SIG-M5 treated with dmso at 0.1 percent for 504 hours (cell line): ENCODE results near the gene SLC43A1.
A peak's percentile ranks its signal among the peaks of the same experiment; 100 is the strongest.
"Not testable (repeated sequence)": the region's sequence is repeated elsewhere in the genome, so short reads cannot be mapped to it uniquely, and the experiment has no call there.

Source experiments
- DNase-seq: peaks from one replicate; lab custom pipeline; 2025; ENCODE audit not compliant: unreplicated experiment; lab: John Stamatoyannopoulos, UW

SLC43A1 gene

GRCh38 chr11:57461841-57462489 is 53.5 kb downstream of the SLC43A1 start:
- DNase-seq = no peak

GRCh38 chr11:57460758-57461749 is 54.4 kb downstream of the SLC43A1 start:
- no peak for DNase-seq

DNA sequence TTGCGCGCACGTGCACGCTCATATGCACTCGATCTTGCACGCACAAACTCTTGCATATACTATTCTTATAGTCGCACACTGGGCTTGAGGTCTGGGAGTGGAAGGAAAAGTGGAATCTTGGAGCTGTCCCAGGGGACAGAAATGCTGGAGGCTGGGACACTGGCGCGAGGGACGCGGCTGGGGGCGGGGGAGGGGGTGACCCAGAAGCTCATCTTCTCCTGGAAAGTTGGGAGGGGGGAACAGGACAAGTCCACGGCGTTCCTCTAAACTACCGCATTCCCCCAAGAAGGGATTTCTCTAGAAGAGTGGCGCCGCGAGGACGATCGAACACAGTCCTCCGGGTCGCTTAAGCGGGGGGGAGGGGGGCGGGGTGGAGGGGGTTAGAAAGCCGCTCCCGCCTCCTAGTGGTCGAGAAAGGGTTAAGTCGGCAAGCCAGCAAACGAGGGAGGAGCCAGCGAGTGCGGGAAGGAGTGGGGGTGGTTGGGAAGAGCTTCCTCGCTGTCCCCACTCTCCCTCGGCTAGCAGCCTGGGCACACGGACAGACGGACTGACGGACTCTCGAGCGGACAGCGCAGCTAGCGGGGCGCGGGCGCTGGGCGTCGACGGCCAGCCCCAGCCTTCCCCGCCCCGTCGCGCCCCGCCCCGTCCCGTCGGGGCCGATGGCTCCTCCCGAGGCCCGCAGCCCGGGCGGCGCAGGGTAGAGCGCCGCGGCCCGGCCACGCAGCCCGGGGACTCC is 55.3 kb downstream of the SLC43A1 start, which contains the start of gene RTN4RL2:
Gene RTN4RL2 (plus strand): TSS at position 507 of the 736 bp plus-strand sequence. CDS start 338 bp downstream, outside the sequence.
- peak; percentile 59 for DNase-seq

GRCh38 chr11:57459164-57460021 is 56.1 kb downstream of the SLC43A1 start:
- no peak for DNase-seq

DNA sequence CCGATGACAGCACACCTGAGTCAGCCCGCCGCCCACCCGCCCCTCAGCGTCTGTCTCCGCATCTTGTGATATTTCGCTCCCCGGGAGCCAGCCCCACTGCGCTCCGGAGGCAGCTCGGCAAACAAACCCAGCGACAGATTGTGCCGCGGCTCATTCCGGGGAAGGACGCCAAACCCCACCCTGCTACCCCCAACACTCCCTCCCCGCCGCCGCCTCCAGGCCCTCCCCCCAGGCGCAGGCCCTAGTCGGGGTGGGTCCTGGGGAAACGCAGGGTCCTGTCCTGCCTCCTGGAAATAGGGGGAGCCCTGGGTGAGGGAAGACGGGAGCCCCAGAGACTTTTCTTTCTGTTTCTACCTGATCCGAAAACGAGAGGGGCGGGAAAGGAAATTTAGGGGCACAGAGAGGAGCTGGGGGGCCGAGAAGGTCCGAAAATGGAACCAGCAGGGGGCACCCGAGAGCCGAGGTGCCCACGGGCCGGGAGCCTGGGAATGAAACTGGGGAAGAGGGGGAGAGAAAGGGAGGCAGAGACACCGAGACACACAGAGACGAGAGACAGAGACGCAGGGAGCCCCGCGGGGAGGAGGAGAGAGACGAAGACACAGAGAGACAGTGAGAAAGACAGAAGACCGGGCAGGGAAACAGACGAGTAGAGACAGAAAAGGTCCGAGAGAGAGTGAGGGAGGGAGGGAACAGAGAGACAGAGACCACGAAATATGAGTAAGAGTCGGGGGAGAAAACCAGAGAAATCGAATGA is 56.9 kb downstream of the SLC43A1 start:
- peak; percentile 13 for DNase-seq

- DNase-seq = no peak
Measured at GRCh38 chr11:57458060-57458409, 57.5 kb downstream of the SLC43A1 start.

DNA sequence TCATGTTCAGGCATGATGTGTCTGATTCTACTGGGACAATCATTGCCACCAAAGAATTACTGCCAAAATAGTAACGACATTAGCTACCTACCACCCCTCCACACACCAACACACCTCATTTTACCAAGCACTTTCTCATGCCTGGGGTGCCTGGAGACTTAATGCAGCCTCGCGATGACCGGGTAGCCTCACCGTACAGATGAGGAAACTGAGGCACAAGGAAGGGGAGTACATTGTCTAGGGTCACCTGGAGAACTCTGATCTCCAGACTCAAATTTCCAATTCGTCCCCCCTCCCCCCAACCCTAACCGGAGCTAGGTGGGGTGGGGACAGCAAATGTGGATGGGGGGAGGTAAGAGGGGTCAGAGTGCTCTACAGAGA is 57.9 kb downstream of the SLC43A1 start:
- DNase-seq = no peak

GRCh38 chr11:57456960-57457642 is 58.4 kb downstream of the SLC43A1 start:
- peak; percentile 48 for DNase-seq

- no peak for DNase-seq
Measured at GRCh38 chr11:57453543-57454177, 61.8 kb downstream of the SLC43A1 start.

DNA sequence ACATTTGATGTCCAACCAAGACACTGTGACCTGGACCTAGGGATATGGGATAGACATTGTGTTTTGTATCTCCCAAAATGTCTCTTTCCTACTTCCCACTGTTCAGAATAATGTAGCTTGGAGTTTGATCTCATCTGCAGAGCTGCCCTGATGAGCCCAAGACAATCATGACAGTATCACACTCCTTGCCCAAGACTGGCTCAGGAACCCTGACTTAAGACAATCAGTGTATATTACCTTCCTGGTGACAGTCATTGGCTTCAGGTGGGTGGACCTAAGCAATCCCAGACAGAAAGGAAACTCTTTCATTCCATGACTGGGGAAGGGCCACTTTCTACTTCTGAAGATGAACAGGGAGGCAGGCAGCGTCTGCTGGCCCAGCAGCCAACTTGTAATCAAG is 69.4 kb downstream of the SLC43A1 start:
- DNase-seq = no peak

DNA sequence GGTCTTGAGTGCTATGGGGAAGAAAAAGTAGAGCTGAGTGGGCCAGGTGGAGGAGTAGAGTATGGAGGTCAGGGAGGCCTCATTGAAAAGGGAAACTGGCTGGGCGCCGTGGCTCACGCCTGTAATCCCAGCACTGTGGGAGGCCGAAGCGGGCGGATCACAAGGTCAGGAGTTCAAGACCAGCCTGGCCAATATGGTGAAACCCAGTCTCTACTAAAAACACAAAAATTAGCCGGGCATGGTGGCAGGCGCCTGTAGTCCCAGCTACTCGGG is 70.4 kb downstream of the SLC43A1 start:
- DNase-seq = not testable (repeated sequence)

DNA sequence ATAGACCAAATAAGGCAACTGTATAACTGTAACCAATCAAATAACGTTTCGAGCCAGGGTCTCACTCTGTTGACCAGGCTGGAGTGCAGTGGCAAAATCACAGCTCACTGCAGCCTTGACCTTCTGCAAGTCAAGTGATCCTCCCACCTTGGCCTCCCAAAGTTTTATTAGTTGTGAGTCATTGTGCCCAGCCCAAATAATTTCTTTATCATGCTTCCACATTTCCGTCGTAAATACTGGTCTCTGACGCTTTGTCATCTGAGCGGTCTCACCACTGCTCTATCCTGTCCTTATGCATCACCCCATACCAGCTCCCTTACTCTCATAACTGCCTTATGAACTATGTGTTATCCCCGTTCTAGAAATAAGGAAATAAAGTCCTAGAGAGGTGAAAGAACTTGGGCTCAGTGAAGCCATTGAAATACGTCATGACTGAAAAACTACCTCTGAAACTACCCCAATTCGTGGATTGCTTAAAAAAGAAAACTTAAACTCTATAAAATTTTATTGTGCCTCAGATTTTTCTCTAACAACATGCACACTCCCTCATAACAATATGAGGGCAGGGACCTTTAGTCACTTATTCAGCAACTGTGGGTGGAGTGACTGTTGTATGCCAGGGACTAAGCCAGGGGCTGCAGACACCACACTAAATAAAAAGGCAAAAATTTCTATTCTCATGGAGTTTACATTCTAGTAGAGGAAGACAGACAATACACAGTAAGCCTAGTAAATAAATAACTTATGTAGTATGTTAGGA is 71.0 kb downstream of the SLC43A1 start:
- DNase-seq = no peak

GRCh38 chr11:57440744-57441414 is 74.6 kb downstream of the SLC43A1 start:
- DNase-seq = no peak

GRCh38 chr11:57439786-57440185 is 75.7 kb downstream of the SLC43A1 start:
- no peak for DNase-seq

DNA sequence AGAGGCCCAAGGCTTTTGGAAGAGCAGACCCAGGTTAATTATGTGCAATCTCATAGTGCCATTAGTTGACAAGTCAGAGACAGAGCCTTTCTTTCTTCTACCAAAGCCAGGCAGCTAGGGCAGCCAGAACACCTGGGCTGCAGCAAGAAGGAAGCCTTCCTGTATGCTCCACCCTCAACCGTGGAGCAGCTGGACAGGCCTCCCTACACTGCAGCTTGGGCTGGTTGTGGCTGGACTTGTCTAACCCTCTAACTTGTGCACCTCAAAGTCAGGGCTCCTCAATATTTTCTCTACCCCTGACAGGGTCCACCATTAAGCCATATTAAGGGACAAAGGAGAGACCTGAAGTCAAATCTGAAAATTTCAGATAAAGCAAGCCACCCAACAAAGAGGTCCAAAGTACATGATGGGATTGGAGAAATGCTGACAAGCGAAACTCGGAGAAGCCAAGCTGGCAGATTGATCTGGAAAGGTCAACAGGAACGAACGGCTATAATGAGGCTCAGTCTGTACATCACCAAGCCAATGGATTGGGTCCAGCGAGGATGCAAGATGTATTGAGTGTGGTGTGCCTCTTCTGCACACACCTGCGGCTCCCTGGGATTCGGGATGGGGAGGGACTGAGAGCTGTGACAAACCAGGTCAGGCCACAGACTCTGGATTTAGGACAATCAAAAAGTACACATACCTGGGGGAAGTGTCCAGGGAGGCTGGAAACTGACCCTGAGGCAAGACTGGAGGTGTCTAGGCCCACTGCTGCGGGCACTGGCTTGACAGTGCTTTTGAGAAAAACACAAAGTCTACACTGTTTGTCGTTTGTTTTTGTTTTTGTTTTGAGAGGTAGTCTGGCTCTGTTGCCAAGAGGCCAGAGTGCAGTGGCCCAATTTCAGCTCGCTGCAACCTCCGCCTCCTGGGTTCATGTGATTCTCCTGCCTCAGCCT is 76.9 kb downstream of the SLC43A1 start:
- no peak for DNase-seq

- no peak for DNase-seq
Measured at GRCh38 chr11:57436031-57436430, 79.5 kb downstream of the SLC43A1 start.
